H1 (cell line): Measurements from ENCODE around the gene EPN3. TPM values are rescaled to one million over a fixed set of nuclear protein-coding genes. Genes with fewer than 3 reads are reported as not detected.

ENCODE experiments used
- BRCA1 ChIP-seq: IDR thresholded peaks from 2 replicates; pipeline ENCODE4 v1.6.1; 2012; ENCODE audit warnings: low read depth, low read length, improper control_type of control experiment
- CBX5 ChIP-seq: fragments of 300-800, 300-1000 bp; sonication (generic); IDR thresholded peaks from 2 replicates; pipeline ENCODE4 v1.7.1; 2016; ENCODE audit warnings: antibody characterized with exemption, low read length, low read depth
- SP1 ChIP-seq: IDR thresholded peaks from 2 replicates; pipeline ENCODE4 v1.6.1; 2011; ENCODE audit warnings: low read depth, low read length
- TEAD4 ChIP-seq: IDR thresholded peaks from 2 replicates; pipeline ENCODE4 v1.6.1; 2012; ENCODE audit warnings: low read depth, low read length, inconsistent platforms, mixed read lengths
- polyA plus RNA-seq, 7 experiments: library from polyadenylated mRNA; depleted of rRNA in 3 of 7; stranded (reverse) in 5 of 7; unstranded in 2 of 7; fragments of >200 nt in 5 of 7; fragments of 200-250 nt in 2 of 7; gene quantifications; 1 replicate in 5 of 7; 2 replicates in 1 of 7; 4 replicates in 1 of 7; pipeline versions ENCODE4 v1.2.1 to v1.2.3, GENCODE V29; 2011 to 2013; ENCODE audit warnings: missing spikeins in 2 of 7, mixed read lengths in 2 of 7
- total RNA-seq: library from RNA; stranded (reverse); fragmentation: NEBNext Ultra II Directional; extraction: Animal tissue kit (Norgen Biotek cat#: 25700); gene quantifications from 2 replicates; pipeline ENCODE4 v1.2.1, GENCODE V29; 2021
- TF ChIP-seq, protein P1 (sequence below): fragments of 300-600 bp; sonication (generic); IDR thresholded peaks from 2 replicates; pipeline ENCODE4 v1.7.1; 2012; ENCODE audit warnings: low read length, moderate library complexity, mild to moderate bottlenecking, inconsistent platforms; ENCODE audit not compliant: insufficient replicate concordance
- TF ChIP-seq, protein P2 (sequence below): IDR thresholded peaks from 2 replicates; pipeline ENCODE4 v1.6.1; 2012; ENCODE audit warnings: inconsistent platforms

EPN3 gene
- total and polyA plus RNA-seq, 2 of the 8 experiments (the other 6 are each of a cell fraction or from before 2014, with no cell fraction given) = 6.7 to 7.9 TPM

DNA sequence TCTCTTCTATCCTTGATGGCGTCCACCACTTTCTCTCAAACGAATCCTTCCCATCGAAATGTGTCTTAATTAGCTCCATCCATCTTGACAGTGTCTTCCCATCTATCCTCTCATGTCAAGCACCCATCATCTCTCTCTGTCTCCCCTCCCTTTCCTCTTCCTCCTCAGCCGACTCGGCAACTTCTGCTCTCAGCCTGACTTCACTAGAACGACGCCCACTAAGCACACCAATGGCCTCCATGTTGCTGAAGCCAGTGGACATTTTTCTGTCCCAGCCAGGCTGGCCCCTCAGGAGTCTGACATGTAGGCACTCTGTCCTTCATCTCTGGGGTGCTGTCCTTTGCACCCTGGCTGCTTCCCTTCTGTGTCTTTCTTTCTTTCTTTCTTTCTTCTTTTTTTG, 12.0 kb downstream of the EPN3 start (continued):
- TF ChIP-seq, protein P1, sequence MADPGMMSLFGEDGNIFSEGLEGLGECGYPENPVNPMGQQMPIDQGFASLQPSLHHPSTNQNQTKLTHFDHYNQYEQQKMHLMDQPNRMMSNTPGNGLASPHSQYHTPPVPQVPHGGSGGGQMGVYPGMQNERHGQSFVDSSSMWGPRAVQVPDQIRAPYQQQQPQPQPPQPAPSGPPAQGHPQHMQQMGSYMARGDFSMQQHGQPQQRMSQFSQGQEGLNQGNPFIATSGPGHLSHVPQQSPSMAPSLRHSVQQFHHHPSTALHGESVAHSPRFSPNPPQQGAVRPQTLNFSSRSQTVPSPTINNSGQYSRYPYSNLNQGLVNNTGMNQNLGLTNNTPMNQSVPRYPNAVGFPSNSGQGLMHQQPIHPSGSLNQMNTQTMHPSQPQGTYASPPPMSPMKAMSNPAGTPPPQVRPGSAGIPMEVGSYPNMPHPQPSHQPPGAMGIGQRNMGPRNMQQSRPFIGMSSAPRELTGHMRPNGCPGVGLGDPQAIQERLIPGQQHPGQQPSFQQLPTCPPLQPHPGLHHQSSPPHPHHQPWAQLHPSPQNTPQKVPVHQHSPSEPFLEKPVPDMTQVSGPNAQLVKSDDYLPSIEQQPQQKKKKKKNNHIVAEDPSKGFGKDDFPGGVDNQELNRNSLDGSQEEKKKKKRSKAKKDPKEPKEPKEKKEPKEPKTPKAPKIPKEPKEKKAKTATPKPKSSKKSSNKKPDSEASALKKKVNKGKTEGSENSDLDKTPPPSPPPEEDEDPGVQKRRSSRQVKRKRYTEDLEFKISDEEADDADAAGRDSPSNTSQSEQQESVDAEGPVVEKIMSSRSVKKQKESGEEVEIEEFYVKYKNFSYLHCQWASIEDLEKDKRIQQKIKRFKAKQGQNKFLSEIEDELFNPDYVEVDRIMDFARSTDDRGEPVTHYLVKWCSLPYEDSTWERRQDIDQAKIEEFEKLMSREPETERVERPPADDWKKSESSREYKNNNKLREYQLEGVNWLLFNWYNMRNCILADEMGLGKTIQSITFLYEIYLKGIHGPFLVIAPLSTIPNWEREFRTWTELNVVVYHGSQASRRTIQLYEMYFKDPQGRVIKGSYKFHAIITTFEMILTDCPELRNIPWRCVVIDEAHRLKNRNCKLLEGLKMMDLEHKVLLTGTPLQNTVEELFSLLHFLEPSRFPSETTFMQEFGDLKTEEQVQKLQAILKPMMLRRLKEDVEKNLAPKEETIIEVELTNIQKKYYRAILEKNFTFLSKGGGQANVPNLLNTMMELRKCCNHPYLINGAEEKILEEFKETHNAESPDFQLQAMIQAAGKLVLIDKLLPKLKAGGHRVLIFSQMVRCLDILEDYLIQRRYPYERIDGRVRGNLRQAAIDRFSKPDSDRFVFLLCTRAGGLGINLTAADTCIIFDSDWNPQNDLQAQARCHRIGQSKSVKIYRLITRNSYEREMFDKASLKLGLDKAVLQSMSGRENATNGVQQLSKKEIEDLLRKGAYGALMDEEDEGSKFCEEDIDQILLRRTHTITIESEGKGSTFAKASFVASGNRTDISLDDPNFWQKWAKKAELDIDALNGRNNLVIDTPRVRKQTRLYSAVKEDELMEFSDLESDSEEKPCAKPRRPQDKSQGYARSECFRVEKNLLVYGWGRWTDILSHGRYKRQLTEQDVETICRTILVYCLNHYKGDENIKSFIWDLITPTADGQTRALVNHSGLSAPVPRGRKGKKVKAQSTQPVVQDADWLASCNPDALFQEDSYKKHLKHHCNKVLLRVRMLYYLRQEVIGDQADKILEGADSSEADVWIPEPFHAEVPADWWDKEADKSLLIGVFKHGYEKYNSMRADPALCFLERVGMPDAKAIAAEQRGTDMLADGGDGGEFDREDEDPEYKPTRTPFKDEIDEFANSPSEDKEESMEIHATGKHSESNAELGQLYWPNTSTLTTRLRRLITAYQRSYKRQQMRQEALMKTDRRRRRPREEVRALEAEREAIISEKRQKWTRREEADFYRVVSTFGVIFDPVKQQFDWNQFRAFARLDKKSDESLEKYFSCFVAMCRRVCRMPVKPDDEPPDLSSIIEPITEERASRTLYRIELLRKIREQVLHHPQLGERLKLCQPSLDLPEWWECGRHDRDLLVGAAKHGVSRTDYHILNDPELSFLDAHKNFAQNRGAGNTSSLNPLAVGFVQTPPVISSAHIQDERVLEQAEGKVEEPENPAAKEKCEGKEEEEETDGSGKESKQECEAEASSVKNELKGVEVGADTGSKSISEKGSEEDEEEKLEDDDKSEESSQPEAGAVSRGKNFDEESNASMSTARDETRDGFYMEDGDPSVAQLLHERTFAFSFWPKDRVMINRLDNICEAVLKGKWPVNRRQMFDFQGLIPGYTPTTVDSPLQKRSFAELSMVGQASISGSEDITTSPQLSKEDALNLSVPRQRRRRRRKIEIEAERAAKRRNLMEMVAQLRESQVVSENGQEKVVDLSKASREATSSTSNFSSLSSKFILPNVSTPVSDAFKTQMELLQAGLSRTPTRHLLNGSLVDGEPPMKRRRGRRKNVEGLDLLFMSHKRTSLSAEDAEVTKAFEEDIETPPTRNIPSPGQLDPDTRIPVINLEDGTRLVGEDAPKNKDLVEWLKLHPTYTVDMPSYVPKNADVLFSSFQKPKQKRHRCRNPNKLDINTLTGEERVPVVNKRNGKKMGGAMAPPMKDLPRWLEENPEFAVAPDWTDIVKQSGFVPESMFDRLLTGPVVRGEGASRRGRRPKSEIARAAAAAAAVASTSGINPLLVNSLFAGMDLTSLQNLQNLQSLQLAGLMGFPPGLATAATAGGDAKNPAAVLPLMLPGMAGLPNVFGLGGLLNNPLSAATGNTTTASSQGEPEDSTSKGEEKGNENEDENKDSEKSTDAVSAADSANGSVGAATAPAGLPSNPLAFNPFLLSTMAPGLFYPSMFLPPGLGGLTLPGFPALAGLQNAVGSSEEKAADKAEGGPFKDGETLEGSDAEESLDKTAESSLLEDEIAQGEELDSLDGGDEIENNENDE = no peak
- TF ChIP-seq BRCA1 = no peak
- TF ChIP-seq, protein P2, sequence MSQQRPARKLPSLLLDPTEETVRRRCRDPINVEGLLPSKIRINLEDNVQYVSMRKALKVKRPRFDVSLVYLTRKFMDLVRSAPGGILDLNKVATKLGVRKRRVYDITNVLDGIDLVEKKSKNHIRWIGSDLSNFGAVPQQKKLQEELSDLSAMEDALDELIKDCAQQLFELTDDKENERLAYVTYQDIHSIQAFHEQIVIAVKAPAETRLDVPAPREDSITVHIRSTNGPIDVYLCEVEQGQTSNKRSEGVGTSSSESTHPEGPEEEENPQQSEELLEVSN = no peak
- no peak for TF ChIP-seq TEAD4
- no peak for TF ChIP-seq SP1
- TF ChIP-seq CBX5 = no peak
- TF ChIP-seq, all 59 proteins: peak for 0
